ENCODE data around the gene CD80. TPM values are rescaled to one million over a fixed set of nuclear protein-coding genes. Genes with fewer than 3 reads are reported as not detected.
"Not testable (repeated sequence)": the region's sequence is repeated elsewhere in the genome, so short reads cannot be mapped to it uniquely, and the experiment has no call there.

The CD80 gene
- total RNA-seq, 4 donors from 2014 or later: 0.50 to 0.96 (median 0.93) TPM; not detected in 1

GRCh38 chr3:119570229-119570628 is 10.8 kb upstream of the CD80 start:
- ATAC-seq (ENCODE audit: low FRiP score): no peak
- TF ChIP-seq CTCF (IDR thresholded peaks at IDR 0.05): no peak
- DNase-seq (ENCODE audit: low spot score): no peak

GRCh38 chr3:119569156-119569555 is 9.7 kb upstream of the CD80 start:
- TF ChIP-seq CTCF (IDR thresholded peaks at IDR 0.05): no peak
- no peak for ATAC-seq (ENCODE audit: low FRiP score)
- DNase-seq (ENCODE audit: low spot score): no peak

- ATAC-seq (ENCODE audit: low FRiP score); DNase-seq (ENCODE audit: low spot score): not testable (repeated sequence)
Observed at GRCh38 chr3:119563334-119563733, 3.9 kb upstream of the CD80 start.

- DNase-seq (ENCODE audit: low spot score) (no peak), ATAC-seq (ENCODE audit: low FRiP score) (peak; percentile 51)
- TF ChIP-seq CTCF (IDR thresholded peaks at IDR 0.05): no peak
Observed at GRCh38 chr3:119562307-119562961, 3.0 kb upstream of the CD80 start.

- no peak for TF ChIP-seq CTCF (IDR thresholded peaks at IDR 0.05)
- no peak for ATAC-seq (ENCODE audit: low FRiP score)
- no peak for DNase-seq (ENCODE audit: low spot score)
Observed at GRCh38 chr3:119560160-119560559, 746 bp upstream of the CD80 start.

GRCh38 chr3:119558626-119559317 is 642 bp downstream of the CD80 start:
- no peak for ATAC-seq (ENCODE audit: low FRiP score)
- no peak for DNase-seq (ENCODE audit: low spot score)
- TF ChIP-seq CTCF (IDR thresholded peaks at IDR 0.05): no peak

GRCh38 chr3:119557877-119558269 is 1.5 kb downstream of the CD80 start:
- TF ChIP-seq CTCF (IDR thresholded peaks at IDR 0.05): no peak
- ATAC-seq (ENCODE audit: low FRiP score) (no peak), DNase-seq (ENCODE audit: low spot score) (no peak)

Data from omental fat pad (tissue), 4 donors.